Measurements from ENCODE around the gene DDX47.
"Not testable (repeated sequence)": the region's sequence is repeated elsewhere in the genome, so short reads cannot be mapped to it uniquely, and the experiment has no call there.

DDX47 gene

DNA sequence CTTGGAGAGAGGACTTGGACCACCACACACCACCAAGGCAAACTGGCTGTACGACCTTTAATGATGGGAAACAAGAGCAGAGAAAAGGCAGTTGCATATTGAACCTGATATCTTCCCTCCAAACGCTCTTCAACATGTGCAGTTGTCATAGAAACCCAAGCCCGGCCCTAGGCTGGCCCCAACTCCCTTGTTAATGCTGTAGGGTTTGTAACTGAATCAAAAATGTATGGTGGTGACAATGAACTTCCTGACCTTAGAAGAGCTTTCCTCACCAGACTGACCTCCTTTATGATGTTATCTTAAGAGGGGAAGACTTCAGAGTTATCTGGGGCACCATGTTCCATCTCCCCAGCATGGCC lies 15.4 kb upstream of the DDX47 start:
- no peak for DNase-seq

DNA sequence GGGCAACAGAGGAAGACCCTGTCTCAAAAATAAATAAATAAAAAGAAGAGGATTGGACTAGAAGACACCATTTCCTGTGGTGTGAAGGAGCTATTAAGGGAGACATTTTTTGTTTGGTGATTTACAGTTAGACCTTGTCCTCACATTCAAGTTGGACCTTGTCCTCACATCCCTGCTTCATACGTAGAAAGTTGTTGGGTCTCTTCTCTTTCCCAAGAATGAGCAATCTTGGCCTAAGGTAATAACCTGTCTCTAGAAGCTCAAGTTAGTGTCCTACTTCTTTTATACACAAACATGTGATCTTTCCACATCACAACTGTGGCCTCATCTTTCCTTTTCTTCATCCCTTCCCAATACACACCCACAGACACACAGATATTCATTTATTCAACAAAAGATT lies 14.7 kb upstream of the DDX47 start:
- DNase-seq, result no peak

DNA sequence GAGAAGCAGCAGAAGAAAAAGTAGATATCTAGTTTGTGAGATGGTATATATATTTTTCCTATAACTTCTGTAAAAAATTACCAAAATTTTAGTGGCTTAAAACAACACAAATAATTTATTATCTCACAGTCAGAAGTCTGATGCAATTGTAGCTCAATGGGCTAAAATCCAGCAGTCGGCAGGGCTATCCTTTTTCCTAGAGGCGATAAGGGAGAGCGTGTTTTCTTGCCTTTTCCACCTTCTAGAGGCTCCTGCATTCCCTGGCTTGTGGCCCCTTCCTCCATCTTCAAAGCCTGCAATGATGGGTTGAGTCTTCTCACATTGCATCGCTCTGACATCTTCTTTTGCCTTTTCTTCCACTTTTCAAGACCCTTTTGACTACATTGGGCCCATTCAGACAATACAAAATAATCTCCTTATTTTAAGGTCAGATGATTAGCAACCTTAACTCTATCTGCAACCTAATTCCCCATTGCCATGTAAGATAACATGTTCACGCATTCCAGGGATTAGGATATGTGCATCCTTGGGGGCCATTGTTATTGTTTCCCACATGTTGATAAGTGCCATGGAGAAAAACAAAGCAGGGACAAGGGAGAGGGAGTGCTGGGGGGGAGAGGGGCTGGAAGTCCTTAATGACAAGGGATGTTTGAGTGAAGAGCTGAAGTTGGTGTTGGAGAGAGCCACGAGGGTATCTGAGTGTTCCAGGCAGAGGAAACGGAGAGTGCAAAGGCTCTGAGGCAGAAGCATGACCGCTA lies 13.8 kb upstream of the DDX47 start:
- no peak for DNase-seq

DNA sequence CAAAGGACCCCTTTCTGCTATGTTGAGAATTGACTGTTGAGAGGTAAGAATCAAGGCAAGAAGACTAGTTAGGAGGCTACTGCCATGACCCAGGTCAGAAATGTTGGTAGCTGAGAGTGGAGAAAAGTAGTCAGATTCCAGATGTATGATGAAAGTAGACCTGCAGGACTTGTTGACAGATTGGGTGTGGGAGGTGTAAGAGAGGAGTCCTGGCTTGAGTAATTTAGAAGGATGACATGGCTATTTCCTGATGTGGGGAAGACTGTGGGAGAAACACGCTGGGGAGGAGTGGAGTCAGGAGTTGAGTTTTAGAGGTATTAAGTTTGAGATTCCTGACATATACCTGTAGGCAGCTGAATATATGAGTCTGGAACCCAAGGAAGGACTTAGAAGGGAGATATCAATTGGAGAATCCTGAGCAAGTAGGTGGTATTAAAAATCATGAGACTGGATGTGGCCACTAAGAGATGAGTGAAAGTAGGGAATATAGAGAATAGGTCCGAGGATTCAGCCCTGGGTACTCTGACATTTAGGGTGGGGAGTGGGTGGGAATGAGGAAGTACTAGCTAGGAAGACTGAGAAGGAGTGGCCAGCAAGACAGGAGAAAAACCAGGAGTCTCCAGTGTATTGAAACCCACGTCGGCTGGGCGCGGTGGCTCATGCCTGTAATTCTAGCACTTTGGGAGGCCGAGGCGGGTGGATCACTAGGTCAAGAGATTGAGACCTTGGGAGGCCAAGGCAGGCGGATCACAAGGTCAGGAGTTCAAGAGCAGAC lies 12.6 kb upstream of the DDX47 start:
- DNase-seq, result no peak

DNA sequence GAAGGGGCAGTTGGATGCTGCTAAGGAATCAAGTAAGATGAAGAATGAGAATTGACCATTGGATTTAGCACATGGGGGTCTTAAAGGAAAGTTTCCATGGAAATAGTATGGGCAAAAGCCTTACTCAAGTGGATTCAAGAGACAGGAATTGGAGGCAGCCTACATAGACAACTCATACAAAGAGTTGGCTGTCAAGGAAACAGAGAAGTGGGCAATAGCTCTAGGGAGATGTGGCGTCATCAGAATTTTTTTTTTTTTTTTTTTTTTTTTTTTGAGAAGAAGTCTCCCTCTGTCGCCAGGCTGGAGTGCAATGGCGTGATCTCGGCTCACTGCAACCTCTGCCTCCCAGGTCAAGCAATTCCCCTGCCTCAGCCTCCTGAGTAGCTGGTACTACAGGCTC lies 11.5 kb upstream of the DDX47 start:
- DNase-seq, result not testable (repeated sequence)

DNA sequence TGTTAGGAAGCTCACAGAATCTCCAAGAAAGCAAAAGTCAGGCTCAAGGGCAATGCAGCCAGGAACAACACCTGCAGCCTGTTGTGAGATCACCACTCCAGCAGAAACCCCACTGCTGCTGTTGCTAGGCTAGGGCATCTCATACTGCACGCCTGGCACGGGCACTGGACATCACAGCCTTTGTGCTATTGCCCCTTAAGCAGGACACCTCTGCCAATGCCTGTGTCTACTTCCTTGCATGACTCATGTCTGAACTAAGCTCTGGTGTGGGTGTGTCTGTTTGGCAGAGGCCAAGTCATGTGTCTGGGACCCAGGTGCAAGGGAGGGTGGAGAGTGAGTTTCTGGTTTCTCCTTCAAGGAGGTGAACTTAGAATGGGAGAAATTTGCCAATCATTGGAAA lies 10.0 kb upstream of the DDX47 start:
- DNase-seq, result peak in 1 of 5 experiments; percentile 76

DNA sequence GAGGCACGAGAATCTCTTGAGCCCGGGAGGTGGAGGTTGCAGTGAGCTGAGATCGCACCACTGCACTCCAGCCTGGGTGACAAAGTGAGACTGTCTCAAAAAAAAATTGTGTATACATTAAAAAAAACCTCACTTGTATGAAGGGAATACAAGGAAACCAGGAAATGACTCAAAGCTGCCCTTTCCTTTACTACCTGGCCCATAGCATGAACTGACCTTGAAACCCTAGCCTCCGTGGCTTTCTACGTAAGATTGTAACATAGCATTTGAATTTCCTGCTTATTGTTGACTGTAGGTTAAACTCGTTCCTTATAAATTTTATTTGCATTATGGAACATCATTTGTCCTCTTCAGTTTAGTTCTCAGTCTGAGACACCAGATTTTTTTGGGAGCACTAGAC lies 9.1 kb upstream of the DDX47 start:
- DNase-seq, result no peak

DNA sequence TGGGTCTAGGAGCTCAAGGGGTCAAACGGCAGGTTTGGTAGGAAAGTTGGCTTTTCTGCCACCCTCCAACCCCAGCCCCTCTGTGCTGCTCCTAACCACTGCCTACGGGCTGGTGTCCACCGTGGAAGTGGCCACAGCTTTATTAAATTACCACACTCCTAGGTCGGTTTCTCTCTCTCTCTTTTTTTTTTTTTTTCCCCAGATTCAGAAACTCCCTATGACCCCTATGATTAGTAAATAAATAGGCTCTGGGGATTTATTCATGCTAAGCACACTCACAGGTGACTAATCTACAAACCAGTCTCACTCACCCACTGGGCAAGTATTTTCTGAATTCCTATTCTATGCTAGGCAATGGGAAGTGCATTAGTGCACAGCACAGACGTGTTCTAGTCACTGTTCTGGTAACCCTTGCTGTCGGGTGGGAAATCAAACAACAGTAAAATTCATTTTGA lies 8.7 kb upstream of the DDX47 start:
- no peak for DNase-seq

DNA sequence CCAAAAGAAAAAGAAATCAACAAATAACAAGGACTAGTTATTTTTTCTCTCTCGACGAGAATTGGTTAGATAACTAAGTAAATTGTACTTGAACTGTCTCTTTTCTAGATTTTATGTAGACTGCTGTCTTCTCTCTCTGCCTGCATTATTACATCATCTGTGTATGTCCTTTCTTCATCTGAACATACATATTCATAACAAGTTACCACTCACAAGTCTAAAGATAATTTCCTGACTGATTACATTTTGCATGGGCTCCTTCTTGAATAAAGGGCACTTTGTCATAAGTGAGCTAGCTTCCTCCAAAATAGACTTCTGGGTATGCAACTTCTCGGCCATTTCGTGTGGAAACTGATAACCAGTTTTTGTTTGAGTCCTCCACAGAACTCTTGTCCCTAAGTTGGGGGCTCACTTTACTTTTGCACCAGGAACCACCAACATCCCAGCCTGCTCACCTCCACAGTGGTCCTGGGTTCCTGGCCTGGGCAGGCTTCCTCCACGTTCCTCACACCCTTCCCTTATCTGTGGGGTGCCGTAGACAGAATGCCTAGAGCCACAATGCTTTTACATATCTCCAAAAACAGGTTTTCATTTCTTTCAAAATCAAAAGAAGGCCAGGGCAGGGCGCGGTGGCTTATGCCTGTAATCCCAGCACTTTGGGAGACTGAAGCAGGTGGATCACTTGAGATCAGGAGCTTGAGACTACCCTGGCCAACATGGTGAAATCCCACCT lies 6.2 kb upstream of the DDX47 start:
- no peak for DNase-seq

DNA sequence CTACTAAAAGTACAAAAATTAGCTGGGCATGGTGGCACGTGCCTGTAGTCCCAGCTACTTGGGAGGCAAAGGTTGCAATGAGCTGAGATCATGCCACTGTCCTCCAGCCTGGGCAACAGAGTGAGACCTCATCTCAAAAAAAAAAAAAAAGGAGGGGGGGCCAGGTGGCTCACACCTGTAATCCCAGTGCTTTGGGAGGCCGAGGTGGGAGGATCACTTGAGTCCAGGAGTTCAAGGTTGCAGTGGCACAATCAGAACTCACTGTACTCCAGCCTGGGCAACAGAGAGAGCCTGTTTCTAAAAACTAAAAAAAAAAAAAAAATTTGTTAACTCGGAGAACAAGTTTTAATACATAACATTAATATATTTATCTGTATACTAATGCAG lies 5.6 kb upstream of the DDX47 start:
- DNase-seq, result not testable (repeated sequence)

DNA sequence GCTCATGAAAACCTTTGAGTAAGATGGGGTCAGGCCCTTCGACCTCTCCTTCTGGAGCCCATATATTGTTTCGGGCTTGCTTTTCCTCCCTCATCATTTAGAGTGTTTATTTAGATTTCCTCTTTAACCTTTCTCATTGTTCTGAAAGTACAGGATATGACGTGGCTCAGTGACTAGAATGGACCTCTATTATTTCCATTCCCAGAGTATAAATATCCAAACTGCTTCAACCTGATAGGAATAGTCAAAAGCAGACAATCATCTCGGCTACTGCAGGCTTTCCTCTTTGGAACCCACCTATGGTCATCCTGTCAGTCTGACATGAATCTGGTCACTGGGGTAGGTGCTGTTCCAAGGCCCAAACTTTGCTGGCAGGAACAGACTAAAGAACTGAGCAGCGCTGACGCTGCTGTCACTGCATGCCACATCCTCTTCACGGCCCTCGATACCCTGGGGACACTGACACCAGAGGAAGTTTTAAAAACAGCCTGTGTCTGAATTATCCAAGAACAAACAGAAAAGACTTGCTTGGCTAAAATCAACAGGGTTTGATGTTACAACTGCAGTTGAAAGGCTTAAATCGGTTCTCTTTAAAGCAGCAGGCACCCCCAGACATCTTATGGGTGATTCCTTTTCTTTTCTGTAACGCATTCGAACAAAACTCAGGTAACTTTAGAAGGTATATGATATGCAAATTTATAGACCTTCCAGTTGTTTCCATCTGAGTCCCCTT lies 5.0 kb upstream of the DDX47 start:
- DNase-seq, result peak in 3 of 5 experiments; percentile 38 to 90 (median 64)

DNA sequence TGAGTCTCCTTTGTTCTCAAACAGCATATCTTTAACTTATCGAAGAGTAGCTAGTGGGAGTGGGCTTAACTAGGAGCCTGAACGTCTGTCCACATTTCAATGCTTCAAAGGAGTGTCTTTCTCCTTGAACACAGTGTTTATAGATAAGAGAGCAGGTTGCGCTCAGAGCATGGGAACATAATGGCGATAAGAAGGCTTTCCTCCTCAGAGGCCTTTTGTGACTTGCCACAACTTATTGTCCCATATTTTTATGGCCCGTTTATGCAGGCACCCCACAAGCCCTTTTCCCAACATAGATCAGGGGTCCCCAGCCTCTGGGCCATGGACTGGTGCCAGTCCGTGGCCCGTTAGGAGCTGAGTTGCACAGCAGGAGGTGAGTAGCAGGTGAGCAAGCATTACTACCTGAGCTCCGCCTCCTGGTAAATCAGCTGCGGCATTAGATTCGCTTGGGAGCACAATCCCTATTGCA lies 2.6 kb upstream of the DDX47 start:
- DNase-seq, result no peak

DNA sequence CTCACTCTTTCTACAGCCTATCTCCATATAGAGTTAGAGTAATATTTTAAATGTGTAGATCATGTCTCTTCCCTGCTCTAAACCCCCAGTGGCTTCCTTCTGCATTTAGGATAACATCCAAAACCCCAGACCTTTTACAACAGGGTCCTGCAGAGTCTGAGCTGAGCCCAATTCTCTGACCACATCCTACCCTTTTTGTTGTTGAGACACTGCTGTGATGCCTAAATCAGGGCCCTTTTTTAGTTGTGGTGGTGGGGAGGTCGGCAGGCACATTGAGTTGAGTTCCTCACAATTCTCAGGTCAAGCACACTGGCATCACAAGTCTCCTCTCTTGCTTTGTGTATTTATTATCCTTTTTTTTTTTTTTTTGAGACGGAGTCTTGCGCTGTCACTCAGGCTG lies 1.8 kb upstream of the DDX47 start:
- no peak for DNase-seq

DNA sequence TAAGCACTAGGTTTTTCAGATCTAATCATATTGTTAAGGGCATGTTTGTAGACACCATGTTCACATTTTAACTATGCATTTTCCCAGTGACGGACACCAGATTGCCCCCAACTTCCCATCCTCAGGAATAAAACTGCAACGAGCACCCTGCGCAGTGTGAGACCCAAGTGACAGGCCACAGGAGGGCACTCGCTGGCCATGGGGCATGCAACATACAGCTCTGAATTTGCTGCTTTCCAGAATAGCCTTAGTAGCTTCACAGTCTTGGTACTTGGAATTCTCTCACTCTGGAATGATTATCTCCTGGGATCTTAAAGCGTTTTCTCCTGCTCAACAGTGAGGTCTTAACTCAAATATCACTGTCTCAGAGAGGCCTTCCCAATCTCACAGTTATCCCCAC lies 972 bp upstream of the DDX47 start:
- no peak for DNase-seq

DNA sequence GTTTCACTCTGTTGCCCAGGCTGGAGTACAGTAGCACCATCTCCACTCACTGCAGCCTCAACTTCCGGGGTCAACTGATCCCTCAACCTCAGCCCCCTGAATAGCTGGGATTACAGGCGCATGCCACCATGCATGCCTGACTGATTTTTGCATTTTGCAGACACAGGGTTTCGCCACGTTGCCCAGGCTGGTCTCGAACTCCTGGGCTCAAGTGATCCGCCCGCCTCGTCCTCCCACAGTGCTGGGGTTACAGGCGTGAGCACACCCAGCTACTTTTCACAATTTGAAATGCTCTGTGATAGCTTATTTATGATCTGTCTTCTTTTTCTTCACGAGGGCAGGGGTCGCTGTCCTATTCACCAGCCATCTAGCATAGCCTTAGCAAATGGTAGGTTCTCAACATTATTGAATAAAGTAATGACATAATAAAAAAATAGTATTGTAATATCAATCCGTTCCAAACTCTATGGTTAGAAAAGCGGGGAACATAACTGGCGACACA lies 477 bp upstream of the DDX47 start:
- DNase-seq, result no peak

DNA sequence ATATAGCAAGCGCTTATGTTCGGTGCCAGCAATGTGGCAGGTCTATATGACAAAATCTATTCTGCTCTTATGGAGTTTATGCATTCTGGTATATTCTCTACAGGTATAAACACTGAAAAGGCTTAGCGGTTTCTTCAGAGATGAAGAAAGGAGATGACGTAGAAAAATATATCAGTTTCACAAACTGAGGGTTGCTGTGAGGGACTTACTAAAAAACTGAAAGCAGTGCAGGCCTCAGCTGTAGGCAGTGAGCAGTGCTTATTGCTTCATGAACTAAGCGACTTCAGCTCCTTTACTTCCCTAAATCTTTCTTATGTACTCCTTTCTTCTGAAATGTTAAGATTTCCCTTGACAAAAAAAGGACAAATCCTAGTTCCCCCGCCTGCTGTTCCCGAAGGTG lies 4.5 kb downstream of the DDX47 start:
- peak in 1 of 5 experiments; percentile 23 for DNase-seq

DNA sequence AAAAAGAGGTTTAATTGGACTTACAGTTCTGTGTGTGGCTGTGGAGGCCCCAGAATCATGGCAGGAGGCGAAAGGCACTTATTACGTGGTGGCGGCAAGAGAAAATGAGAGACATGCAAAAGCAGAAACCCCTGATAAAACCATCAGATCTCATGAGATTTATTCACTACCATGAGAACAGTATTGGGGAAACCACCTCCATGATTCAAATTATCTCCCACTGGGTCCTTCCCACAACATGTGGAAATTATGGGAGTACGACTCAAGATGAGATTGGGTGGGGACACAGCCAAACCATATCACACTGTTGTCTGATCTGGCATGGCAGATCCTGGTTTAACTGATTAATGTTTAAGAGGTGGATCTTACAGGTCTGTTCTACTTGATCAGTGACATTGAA lies 5.6 kb downstream of the DDX47 start:
- DNase-seq, result no peak

DNA sequence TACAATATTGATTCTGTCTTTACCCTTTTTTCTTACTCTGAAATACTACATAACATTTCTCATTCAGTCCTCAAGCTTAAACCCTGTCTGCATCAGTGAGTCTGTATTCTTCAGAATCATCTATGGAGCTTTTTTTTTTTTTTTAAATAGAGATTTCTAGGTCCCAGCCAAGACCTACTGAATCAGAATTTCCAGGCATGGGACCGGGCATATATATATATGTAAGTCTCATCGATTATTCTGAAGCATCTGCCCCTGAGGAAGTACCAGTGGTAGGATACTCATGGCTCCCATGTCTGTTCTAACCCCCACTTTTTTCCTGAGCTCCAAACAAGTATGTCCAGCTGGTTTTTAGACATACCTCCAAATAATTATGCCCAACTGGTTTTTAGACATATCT lies 6.1 kb downstream of the DDX47 start:
- no peak for DNase-seq

DNA sequence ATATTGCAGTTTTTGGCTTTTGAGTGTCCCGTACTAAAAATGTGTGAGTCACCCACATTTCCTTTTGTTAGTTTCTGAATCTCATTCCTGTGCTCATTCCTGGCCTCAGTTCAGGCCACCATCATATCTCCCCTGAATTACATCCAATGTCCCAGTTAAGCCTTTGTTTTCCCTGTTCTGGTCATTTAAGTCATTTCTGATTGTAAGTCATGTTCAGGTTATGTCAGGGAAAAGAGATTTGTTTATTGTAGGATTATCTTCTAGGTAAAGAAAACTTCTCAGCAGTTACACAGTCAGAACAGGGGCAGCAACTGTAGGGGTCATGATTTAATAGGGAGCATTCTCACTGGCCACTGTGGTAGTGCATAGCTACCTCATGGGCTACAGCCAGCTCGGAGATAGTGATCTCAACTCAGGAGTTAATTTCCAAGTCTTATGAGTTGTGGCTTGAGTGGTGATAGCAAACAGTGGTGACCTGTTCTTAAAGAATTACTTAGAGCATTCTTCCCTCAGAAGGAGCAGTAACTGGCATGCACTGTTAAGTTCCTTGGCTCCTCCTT lies 6.7 kb downstream of the DDX47 start:
- DNase-seq, result no peak

DNA sequence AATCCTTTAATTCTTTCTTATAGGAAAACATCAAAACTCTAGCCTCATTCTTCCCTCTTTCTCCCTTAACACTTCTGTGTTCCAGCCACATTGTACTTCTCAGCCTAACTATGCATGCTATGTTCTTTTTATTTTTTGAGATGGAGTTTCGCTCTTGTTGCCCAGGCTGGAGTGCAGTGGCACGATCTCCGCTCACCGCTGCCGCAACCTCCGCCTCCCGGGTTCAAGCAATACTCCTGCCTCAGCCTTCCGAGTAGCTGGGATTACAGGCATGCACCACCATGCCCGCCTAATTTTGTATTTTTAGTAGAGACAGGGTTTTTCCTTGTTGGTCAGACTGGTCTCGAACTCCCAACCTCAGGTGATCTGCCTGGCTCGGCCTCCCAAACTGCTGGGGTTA lies 7.2 kb downstream of the DDX47 start:
- DNase-seq, result not testable (repeated sequence)

DNA sequence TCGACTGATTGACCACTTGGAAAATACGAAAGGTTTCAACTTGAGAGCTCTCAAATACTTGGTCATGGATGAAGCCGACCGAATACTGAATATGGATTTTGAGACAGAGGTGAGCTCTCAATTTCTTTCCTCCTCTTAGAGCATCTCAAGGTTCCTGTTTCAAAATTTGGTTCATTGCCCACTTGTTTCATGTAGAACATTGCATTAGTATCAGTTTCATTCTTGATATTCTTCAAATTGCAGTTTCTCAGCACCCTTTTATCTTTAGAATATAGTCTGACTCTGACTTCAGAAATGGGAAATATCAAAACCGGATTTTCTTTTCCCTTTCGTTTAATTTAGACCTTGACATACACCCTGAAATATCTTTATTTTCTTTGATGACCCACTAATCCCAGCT lies 8.8 kb downstream of the DDX47 start:
- DNase-seq, result no peak

DNA sequence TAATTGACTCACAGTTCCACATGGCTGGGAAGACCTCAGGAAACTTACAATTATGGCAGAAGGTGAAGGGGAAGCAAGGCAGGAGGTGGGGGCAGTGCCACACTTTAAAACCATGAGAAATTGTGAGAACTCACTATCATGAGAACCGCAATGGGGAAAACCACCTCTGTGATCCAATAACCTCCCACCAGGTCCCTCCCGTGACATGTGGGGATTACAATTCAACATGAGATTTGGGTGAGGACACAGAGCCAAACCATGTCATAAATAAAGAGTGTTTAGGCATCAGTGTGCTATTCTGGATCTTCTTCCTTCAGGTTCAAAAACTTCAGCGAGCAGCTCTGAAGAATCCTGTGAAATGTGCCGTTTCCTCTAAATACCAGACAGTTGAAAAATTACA lies 9.7 kb downstream of the DDX47 start:
- DNase-seq, result no peak
